Liver (tissue), 3 donors: ENCODE data around the gene PLB1.

Source experiments
- ATF3 ChIP-seq: IDR thresholded peaks from 2 replicates; pipeline ENCODE4 v1.6.1; 2016; ENCODE audit warnings: antibody characterized with exemption
- CTCF ChIP-seq: fragments of 150-350 bp; IDR thresholded peaks from 2 replicates; pipeline ENCODE4 v1.5.1; 2017; ENCODE audit warnings: improper control_type of control experiment, low read depth, low read length; ENCODE audit not compliant: missing input control
- EGR1 ChIP-seq, 2 donors: IDR thresholded peaks; 2 replicates each; pipeline ENCODE4 v1.6.1; 2016 to 2018; ENCODE audit warnings: antibody characterized with exemption in 2 of 2, low read depth in 2 of 2
- FOXA1 ChIP-seq: IDR thresholded peaks from 2 replicates; pipeline ENCODE4 v1.6.1; 2016; ENCODE audit warnings: antibody characterized with exemption
- GABPA ChIP-seq, 2 donors: IDR thresholded peaks in 1 of 2; conservative IDR thresholded peaks in 1 of 2; 2 replicates each; pipeline ENCODE4 v1.6.1; 2016; ENCODE audit warnings: antibody characterized with exemption in 2 of 2, mild to moderate bottlenecking in 1 of 2, moderate library complexity in 1 of 2
- JUND ChIP-seq, 2 donors: IDR thresholded peaks; 2 replicates each; pipeline ENCODE4 v1.6.1; 2016; ENCODE audit warnings: antibody characterized with exemption in 2 of 2
- MAX ChIP-seq: IDR thresholded peaks from 2 replicates; pipeline ENCODE4 v1.6.1; 2016; ENCODE audit warnings: antibody characterized with exemption
- NR2F2 ChIP-seq: IDR thresholded peaks from 2 replicates; pipeline ENCODE4 v1.6.1; 2016; ENCODE audit warnings: antibody characterized with exemption
- RAD21 ChIP-seq, 2 donors: IDR thresholded peaks; 2 replicates each; pipeline ENCODE4 v1.6.1; 2016; ENCODE audit warnings: antibody characterized with exemption in 2 of 2, mild to moderate bottlenecking in 2 of 2
- REST ChIP-seq: IDR thresholded peaks from 2 replicates; pipeline ENCODE4 v1.6.1; 2016; ENCODE audit warnings: antibody characterized with exemption, mild to moderate bottlenecking
- TAF1 ChIP-seq: conservative IDR thresholded peaks from 2 replicates; pipeline ENCODE4 v1.6.1; 2016; ENCODE audit warnings: antibody characterized with exemption, mild to moderate bottlenecking
- YY1 ChIP-seq: IDR thresholded peaks from 2 replicates; pipeline ENCODE4 v1.6.1; 2016; ENCODE audit warnings: antibody characterized with exemption, mild to moderate bottlenecking
- donor health status: healthy.
- donor health status: healthy.

GRCh38 chr2:28635191-28635611, 139.3 kb downstream of the PLB1 start:
- TF ChIP-seq TAF1 = no peak
- no peak for TF ChIP-seq JUND (IDR thresholded peaks at IDR 0.05)
- TF ChIP-seq REST = no peak
- TF ChIP-seq CTCF = no peak
- no peak for TF ChIP-seq MAX
- peak; percentile 40 for TF ChIP-seq YY1
- TF ChIP-seq EGR1 (IDR thresholded peaks at IDR 0.05; ENCODE audit: low read depth in 2 of 2) = no peak
- no peak for TF ChIP-seq GABPA (IDR thresholded peaks at IDR 0.05 in 1 of 2, conservative IDR thresholded peaks at IDR 0.05 in 1 of 2)
- TF ChIP-seq FOXA1 = no peak
- TF ChIP-seq RAD21 (IDR thresholded peaks at IDR 0.05) = peak in 1 of 2 donors; percentile 31
- TF ChIP-seq ATF3 = no peak
- TF ChIP-seq NR2F2 = peak; percentile 92
